Body of pancreas (tissue), 4 donors: ENCODE results near the gene AUTS2.

Source experiments
- CTCF ChIP-seq, 7 experiments: fragments of 450-650 bp in 4 of 7; fragments of 200-600 bp in 3 of 7; sonication (generic) in 3 of 7; IDR thresholded peaks; one replicate each; pipeline ENCODE4 v1.5.1; 2016 to 2019; ENCODE audit warnings: antibody characterized with exemption in 7 of 7
- POLR2A ChIP-seq, 3 donors: fragments of 450-650 bp; IDR thresholded peaks; one replicate each; pipeline ENCODE4 v1.6.1; 2016; ENCODE audit warnings: antibody characterized with exemption in 3 of 3, mild to moderate bottlenecking in 2 of 3

- TF ChIP-seq POLR2A (IDR thresholded peaks at IDR 0.05) = no peak
- no peak for TF ChIP-seq CTCF (IDR thresholded peaks at IDR 0.05)
Observed at GRCh38 chr7:70153933-70154332, 555.7 kb downstream of the AUTS2 start.
